Fibroblast of the aortic adventitia (primary cell): ENCODE results near the gene ATG16L1. TPM values are rescaled to one million over a fixed set of nuclear protein-coding genes. Genes with fewer than 3 reads are reported as not detected.

ENCODE experiments used
- DNase-seq: peaks from one replicate; pipeline ENCODE4 v3.0.0-alpha.2; 2010; ENCODE audit warnings: low read depth
- H3K4me3 ChIP-seq: 2 replicates; pipeline ENCODE4 v1.5.1; 2011; ENCODE audit warnings: low read depth, mild to moderate bottlenecking, control low read depth, low read length, moderate library complexity
- total RNA-seq: library from RNA; depleted of rRNA; stranded (reverse); fragments of >200 nt; gene quantifications from 2 replicates; pipeline ENCODE4 v1.2.3, GENCODE V29; 2012; ENCODE audit warnings: low replicate concordance
- TF ChIP-seq, protein P1 (sequence below): IDR thresholded peaks from 2 replicates; pipeline ENCODE4 v1.5.1; 2011; ENCODE audit warnings: mild to moderate bottlenecking, low read length, control low read depth, inconsistent platforms; ENCODE audit not compliant: insufficient read depth

ATG16L1 gene
- total RNA-seq, 1 donor = 28.6 TPM

DNA sequence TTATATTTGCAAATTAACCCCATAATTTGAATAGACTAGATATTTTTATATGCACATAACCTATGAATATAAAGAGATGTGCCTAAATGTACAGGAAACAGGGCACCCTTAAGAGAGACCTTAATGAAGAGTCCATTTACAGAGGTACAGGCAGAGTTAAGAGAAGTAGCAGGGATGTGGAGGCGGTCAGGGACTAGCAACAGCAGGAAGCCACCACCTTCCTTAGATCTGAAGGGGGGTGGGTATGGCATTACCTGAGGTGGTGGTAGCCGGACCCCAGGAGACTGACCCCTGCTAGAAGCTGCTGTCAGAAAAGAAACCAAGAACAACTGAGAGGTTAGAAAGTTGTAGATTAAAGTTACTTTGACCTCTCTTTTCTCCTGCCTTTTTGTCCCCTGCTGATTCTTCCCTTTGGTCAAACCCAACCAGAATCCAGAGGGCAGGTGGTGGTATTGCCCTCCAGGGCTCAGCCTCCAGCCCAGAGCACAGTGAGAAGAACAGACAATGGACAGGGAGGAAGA lies 24.9 kb upstream of the ATG16L1 start:
- DNase-seq = no peak
- TF ChIP-seq, protein P1, sequence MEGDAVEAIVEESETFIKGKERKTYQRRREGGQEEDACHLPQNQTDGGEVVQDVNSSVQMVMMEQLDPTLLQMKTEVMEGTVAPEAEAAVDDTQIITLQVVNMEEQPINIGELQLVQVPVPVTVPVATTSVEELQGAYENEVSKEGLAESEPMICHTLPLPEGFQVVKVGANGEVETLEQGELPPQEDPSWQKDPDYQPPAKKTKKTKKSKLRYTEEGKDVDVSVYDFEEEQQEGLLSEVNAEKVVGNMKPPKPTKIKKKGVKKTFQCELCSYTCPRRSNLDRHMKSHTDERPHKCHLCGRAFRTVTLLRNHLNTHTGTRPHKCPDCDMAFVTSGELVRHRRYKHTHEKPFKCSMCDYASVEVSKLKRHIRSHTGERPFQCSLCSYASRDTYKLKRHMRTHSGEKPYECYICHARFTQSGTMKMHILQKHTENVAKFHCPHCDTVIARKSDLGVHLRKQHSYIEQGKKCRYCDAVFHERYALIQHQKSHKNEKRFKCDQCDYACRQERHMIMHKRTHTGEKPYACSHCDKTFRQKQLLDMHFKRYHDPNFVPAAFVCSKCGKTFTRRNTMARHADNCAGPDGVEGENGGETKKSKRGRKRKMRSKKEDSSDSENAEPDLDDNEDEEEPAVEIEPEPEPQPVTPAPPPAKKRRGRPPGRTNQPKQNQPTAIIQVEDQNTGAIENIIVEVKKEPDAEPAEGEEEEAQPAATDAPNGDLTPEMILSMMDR = no peak
- no peak overlapping the region for H3K4me3 ChIP-seq

DNA sequence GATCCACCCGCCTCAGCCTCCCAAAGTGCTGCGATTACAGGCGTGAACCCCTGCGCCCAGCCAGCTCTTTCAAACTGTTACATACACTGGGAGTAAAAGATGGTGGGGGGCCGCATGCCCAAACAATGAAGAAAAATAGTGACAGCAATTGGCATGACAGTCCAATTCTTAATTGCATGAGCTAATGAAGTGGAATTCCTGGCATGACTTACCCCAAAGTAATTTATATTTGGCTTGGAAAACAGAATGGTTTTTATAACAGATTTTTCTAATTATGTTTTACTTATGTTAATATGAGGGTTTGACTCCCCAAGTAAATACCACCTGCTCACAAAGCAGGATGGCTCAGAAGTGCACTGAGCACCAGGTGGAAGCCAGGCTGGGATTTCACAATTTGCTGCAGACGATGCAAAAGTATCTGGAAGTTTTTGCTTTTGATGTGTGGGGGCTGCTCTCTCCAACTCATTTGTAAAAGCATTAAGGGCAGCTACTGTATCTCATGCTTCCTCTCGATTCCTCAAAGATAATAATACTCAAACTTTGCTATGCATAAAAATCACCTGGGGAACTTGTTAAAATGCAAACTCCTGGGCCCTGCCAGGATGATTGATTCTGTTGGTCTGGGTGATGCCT lies 24.0 kb upstream of the ATG16L1 start:
- H3K4me3 ChIP-seq = no peak overlapping the region
- DNase-seq = no peak
- TF ChIP-seq, protein P1 = no peak

DNA sequence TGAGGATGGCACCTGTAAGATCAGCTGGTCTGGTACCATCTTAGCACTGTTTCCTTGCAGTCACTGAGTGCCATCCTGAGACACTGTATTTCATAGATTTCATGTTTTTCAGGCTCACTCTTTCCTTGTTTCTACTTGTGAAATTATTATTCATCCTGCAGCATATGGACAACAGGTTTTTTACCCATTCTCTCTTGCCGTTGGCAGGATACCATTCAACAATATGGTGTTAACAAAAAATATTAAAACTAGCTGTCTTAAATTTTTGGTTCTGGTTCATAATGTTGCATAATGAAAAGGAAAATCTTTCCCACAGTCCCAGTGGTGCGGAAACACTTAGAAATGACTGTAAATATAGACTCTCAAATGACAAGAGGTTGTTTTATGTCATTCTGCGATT lies 23.1 kb upstream of the ATG16L1 start:
- H3K4me3 ChIP-seq = no peak overlapping the region
- DNase-seq = no peak
- TF ChIP-seq, protein P1 = no peak

- TF ChIP-seq, protein P1 = no peak
- no peak overlapping the region for H3K4me3 ChIP-seq
- DNase-seq = no peak
Observed at GRCh38 chr2:233233618-233234230, 17.7 kb upstream of the ATG16L1 start.

DNA sequence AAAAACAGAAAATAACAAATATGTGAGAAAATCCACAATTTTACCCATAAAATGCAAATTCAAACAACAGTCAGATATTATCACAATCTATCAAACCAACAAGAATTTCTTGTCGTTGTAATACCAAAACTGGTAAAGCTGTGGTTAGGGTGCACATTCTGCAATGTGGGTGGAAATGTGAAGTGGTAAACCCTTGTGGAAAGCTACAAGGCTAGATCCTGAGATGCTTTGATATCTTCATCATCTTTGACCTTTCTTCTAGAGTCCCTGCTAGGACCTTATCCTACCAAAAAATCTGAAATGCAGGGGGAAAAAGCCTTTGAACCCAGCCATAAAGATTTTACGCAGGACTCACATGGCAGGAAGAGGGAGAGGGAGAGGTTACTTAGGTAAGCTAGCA lies 17.2 kb upstream of the ATG16L1 start:
- TF ChIP-seq, protein P1 = no peak
- no peak overlapping the region for H3K4me3 ChIP-seq
- DNase-seq = no peak

GRCh38 chr2:233234996-233235395 lies 16.5 kb upstream of the ATG16L1 start:
- TF ChIP-seq, protein P1 = no peak
- DNase-seq = no peak
- H3K4me3 ChIP-seq = no peak overlapping the region
